T-helper 22 cell (primary cell): ENCODE data around the gene RASEF.
"Not testable (repeated sequence)": the region's sequence is repeated elsewhere in the genome, so short reads cannot be mapped to it uniquely, and the experiment has no call there.

Experiments
- DNase-seq: peaks from one replicate; pipeline ENCODE4 v3.0.0-alpha.2; 2020; ENCODE audit warnings: low read depth

RASEF gene

GRCh38 chr9:83062651-83063527, at the start of gene RASEF:
Gene RASEF, minus strand, starts transcription at chr9:83063142. Its CDS starts 275 bp downstream, at chr9:83062867.
- no peak for DNase-seq

DNA sequence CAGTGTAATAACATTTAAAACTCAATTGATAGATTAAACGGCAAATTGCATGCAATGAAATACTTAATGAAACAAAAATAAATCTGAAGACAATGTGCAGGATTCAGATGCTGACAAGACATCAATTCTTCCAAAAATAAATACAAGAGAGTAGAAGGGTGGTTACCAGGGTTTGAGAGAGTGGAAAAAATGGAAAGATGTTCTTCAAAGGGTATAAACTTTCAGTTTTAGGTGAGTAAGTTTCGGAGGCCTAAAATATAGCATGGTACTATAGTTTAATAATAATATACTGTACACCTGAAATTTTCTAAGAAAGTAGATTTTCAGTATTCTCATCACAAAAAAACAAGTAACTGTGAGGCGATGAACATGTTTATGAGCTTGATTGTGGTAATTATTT, 48.2 kb upstream of the RASEF start:
- DNase-seq: no peak

DNA sequence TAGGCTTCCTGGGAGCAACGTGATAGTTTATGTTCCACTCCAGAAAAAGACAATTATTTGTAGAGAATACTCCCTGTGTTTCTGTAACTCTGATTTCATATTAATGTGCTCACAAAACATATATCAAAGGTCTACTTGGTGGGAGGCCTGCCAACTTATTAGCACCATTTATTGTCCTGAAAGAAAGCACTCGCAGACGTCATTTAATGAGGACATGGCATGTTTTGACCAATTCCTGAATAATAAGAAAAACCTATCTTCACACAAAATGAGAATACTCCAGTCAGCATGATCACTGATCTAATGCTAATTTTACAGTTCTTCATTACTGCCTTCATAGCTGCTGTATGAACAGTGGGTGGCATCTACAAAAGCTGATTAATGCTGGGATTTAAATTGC, 46.4 kb upstream of the RASEF start:
- DNase-seq: no peak

- DNase-seq: no peak
Measured at GRCh38 chr9:83108208-83108607, 45.3 kb upstream of the RASEF start.

GRCh38 chr9:83106772-83107171, 43.8 kb upstream of the RASEF start:
- DNase-seq: no peak

DNA sequence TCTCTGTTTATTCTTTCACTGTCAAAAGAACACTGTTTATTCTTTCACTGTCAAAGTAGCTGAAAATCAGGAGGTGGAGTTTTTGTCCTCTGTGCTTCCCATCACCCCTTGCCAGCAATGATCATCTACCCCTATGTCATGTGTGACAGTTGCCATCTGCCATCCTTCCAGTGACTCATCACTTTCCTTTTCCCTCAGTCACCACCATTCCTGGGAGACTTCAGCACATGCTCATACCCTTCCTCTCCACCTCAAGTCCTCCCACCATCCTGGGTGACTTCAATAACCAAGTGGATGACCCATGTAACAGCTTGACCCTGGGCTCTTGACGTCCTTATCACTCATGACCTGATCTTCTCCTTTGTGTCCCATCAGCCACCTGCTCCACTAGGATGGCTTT, 43.3 kb upstream of the RASEF start:
- no peak for DNase-seq

DNA sequence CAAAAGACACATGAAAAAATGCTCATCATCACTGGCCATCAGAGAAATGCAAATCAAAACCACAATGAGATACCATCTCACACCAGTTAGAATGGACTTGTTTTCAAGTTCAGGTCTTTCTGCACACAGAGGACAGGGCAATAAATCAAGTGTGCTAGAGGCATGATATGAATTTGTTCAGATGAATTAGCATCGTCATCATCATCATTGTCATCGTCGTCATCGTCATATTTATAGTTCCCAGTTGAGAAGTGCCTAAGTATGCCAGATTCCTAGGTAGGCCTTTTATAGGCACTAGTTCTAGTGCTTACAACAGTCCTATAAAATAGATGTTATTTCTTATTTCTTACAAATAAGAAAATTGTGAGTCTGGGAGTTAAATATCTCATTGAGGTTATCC, 34.7 kb upstream of the RASEF start:
- no peak for DNase-seq

GRCh38 chr9:83093311-83093710, 30.4 kb upstream of the RASEF start:
- DNase-seq: not testable (repeated sequence)

DNA sequence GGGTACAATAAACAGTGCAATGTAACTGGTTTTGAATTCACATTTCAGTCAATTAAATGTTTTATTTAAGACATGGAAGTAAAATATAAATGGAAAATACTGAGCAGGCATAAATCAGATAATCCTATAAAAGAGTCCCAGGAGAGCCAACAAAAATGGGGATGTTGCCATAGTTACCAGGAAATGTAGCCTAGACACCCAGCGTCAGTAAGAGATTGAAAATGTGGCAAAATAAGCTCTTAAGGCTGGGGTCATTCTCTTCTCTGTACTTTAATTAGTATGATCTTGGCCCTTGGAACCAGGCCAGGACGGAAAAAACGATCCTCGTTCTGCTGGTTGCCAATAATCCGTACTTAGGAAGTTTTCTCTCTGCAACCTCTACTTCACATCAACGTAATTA, 18.9 kb upstream of the RASEF start:
- DNase-seq: no peak

- no peak for DNase-seq
Measured at GRCh38 chr9:83081010-83081409, 18.1 kb upstream of the RASEF start.

GRCh38 chr9:83075932-83076331, 13.0 kb upstream of the RASEF start:
- DNase-seq: not testable (repeated sequence)

DNA sequence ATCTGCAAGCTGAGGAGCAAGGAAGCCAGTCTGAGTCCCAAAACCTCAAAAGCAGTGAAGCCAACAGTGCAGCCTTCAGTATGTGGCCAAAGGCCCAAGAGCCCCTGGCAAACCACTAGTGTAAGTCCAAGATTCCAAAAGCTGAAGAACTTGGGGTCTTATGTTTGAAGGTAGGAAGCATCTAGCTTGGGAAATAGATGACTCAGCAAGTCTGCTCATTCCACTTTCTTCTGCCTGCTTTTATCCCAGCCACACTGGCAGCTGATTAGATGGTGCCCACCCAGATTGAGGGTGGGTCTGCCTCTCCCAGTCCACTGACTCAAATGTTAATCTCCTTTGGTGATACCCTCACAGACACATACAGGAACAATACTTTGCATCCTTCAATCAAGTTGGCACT, 9.6 kb upstream of the RASEF start:
- not testable (repeated sequence) for DNase-seq

DNA sequence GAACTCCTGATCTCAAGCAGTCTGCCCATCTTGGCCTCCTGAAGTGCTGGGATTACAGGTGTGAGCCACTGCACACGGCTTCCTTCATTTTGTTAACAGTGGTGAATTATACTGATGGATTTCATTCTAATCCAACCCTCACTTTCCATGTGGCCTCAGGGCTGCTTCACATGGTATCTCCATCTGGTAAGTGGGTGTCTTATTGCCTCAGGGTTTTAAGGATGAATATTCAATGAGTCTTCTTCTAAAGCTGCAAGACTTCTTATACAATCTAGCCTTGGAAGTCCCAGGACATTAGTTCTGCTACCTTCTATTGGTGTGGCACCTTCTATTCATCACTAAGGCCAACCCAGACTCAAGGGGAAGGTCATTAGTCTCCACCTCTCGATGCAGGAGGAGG, 8.7 kb upstream of the RASEF start:
- no peak for DNase-seq

DNA sequence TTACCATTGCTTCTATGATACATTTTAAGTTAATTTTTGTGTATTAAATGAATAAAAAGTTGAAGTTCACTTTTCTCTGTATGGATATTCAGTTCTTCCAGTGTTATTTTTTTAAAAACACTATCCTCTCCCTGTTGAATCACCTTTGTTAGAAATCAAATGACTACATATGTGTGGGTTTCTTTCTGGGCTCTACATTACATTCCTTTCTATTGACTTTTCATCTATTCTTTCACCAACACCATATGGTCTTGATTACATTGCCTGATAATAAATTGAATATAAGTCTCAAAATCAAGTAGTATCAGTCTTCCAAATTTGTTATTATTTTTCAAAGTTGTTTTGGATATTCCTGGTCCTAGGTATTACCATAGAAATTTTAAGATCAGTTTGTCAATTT, 7.3 kb upstream of the RASEF start:
- no peak for DNase-seq

GRCh38 chr9:83069651-83070050, 6.7 kb upstream of the RASEF start:
- no peak for DNase-seq

- DNase-seq: no peak
Measured at GRCh38 chr9:83068414-83068813, 5.5 kb upstream of the RASEF start.

- no peak for DNase-seq
Measured at GRCh38 chr9:83067579-83067978, 4.6 kb upstream of the RASEF start.

DNA sequence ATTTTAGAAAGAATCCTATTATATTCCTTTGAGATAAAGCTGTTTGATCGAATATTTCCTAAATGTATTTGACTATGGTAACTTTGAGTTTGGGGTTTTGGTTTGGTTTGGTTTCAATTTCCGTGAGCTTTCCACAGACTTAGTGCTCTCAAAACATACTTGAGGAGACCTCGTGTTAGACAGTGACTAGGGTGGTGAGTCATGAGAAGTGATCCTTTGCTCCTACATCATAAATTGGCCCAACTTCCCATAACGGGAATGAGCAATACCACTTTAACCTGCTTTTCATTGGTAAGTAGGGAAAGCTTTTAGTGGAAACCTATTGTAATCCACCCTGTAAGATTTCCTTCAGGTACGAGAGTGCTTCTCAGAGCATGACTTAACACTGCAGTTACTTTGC, 3.8 kb upstream of the RASEF start:
- no peak for DNase-seq

DNA sequence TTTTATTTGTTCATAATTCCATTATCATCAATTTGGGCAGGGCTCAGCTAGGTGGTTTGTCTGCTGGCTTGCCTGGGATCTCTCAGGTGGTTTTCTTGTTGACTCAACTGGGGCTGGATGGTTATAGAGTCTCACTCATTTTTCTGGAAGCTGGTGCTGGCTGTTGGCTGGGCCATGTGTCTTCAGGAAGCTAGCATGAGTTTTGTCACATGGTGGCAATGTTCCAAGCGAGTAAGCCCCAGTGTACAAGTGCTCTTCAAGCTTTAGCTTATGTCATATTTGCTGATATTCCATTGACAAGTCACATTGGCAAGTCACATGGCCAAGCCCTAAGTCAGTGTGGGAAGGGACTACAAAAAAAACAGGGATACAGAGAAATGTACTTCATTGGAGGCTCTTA, 2.3 kb upstream of the RASEF start:
- no peak for DNase-seq

DNA sequence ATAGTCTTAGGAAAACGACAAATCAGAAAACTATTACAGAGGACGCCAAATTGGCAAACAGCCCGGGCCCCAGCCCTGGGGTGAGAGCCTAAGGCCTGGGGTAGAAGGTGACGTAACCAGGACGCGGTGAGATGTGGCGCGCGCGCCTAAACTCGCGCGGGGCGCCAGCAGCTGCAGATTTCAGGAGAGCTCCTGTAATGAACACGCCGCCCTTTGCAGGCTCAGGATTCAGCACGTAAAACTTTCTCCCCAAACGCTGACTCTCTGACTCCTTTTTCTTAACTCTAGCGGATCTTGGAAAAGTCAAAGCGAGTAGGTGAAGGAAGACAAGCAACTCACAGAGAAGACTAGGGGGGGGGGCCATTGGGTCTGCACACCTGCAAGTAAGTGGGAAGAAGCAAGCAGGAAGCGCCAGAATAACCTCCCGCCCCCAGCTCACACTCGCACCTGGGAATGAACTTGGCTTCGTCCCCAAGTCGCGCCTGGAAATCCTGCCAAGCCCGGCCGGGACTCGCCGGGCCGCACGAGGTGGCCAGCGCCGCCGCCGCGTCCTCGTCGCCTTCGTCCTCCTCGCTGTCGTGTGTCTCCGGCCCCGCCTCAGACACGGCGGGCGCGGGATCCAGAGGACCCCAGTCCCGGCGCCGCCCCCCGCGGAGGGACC, 822 bp downstream of the RASEF start:
- DNase-seq: no peak

GRCh38 chr9:83061036-83061435, 1.9 kb downstream of the RASEF start:
- no peak for DNase-seq

DNA sequence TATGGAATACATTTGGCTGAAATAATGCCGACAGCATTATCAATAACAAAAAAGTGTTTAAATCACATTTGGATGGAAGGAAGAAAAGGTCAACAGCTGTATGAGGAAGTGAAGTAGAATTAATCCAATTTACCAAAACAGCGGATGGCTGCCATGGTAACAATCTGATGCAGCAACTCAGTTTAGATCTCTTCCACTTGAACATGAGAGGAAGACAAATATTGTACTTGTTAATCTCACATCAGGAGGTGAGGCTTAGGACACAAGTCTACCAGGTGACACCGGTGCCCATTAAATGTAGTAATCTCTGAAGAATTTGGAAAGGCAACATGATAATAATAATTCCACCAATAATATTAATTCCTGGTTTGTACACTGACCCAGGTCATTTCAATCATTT, 2.4 kb downstream of the RASEF start:
- DNase-seq: no peak

DNA sequence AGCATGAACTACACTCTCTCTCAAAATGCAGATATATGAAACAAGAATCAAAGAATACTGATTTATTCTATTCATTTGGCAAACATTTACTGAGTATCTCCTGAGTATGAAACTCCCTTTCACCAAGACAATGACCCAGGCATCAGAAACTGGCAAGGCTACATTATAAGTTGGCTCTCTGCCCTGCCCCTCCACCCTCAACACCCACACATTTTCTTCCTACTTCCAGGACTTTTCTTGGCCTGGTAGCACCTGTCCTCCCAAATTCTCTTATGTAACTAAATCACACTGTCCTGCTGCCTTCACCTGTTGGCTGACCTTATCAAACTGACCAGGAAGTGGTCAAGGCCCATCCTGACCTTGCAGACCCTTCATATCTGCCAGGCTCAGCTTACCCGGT, 3.5 kb downstream of the RASEF start:
- no peak for DNase-seq

GRCh38 chr9:83056911-83057310, 6.0 kb downstream of the RASEF start:
- no peak for DNase-seq
